NCI-H774 (cell line): ENCODE results near the gene MTMR4.
"Not testable (repeated sequence)": the region's sequence is repeated elsewhere in the genome, so short reads cannot be mapped to it uniquely, and the experiment has no call there.

ENCODE experiments used
- DNase-seq: peaks from one replicate; lab custom pipeline; 2025; lab: John Stamatoyannopoulos, UW

Gene MTMR4

GRCh38 chr17:58525239-58525638 is 10.8 kb upstream of the MTMR4 start:
- no peak for DNase-seq

GRCh38 chr17:58521680-58522079 is 7.2 kb upstream of the MTMR4 start:
- no peak for DNase-seq

- DNase-seq, result no peak
Observed at GRCh38 chr17:58520843-58521430, 6.5 kb upstream of the MTMR4 start.

- DNase-seq, result peak; percentile 100
Observed at GRCh38 chr17:58517928-58518609, 3.6 kb upstream of the MTMR4 start.

GRCh38 chr17:58517378-58517927 is 3.0 kb upstream of the MTMR4 start:
- peak; percentile 90 for DNase-seq

- no peak for DNase-seq
Observed at GRCh38 chr17:58516644-58517377, 2.4 kb upstream of the MTMR4 start.

GRCh38 chr17:58515286-58515685 is 848 bp upstream of the MTMR4 start:
- DNase-seq, result no peak

GRCh38 chr17:58514770-58515157 is 326 bp upstream of the MTMR4 start:
- no peak for DNase-seq

- no peak for DNase-seq
Observed at GRCh38 chr17:58513267-58513964, 1.0 kb downstream of the MTMR4 start.

GRCh38 chr17:58510075-58510474 is 4.4 kb downstream of the MTMR4 start:
- DNase-seq, result no peak

- DNase-seq, result no peak
Observed at GRCh38 chr17:58508341-58509067, 5.9 kb downstream of the MTMR4 start.

- DNase-seq, result no peak
Observed at GRCh38 chr17:58507123-58507634, 7.3 kb downstream of the MTMR4 start.

GRCh38 chr17:58506354-58507080 is 7.9 kb downstream of the MTMR4 start:
- DNase-seq, result no peak

GRCh38 chr17:58504826-58505351 is 9.5 kb downstream of the MTMR4 start:
- DNase-seq, result no peak

- DNase-seq, result no peak
Observed at GRCh38 chr17:58503866-58504265, 10.6 kb downstream of the MTMR4 start.

- DNase-seq, result not testable (repeated sequence)
Observed at GRCh38 chr17:58503134-58503533, 11.3 kb downstream of the MTMR4 start.

- DNase-seq, result no peak
Observed at GRCh38 chr17:58501451-58501850, 13.0 kb downstream of the MTMR4 start.

GRCh38 chr17:58498177-58498828 is 16.1 kb downstream of the MTMR4 start:
- DNase-seq, result no peak

GRCh38 chr17:58493506-58493905 is 20.9 kb downstream of the MTMR4 start:
- no peak for DNase-seq
